KMS-11 (cell line): ENCODE results near the gene PEX26.

Experiments
- H2AFZ ChIP-seq: fragments of 200-600 bp; sonication (generic); 2 replicates; pipeline ENCODE4 v1.6.1; 2016; ENCODE audit warnings: antibody characterized with exemption, mixed run types, low read depth
- H3K27ac ChIP-seq: fragments of 200-600 bp; sonication (generic); 2 replicates; pipeline ENCODE4 v1.6.1; 2016; ENCODE audit warnings: mild to moderate bottlenecking, mixed run types
- H3K27me3 ChIP-seq: fragments of 200-600 bp; sonication (generic); 2 replicates; pipeline ENCODE4 v1.6.1; 2017; ENCODE audit warnings: mild to moderate bottlenecking, low read depth, mixed run types, moderate library complexity; ENCODE audit not compliant: insufficient read depth
- H3K36me3 ChIP-seq: fragments of 200-600 bp; sonication (generic); 2 replicates; pipeline ENCODE4 v1.6.1; 2017; ENCODE audit warnings: mild to moderate bottlenecking, mixed run types; ENCODE audit not compliant: insufficient read depth
- H3K4me1 ChIP-seq: fragments of 200-600 bp; sonication (generic); 2 replicates; pipeline ENCODE4 v1.6.1; 2016; ENCODE audit warnings: mild to moderate bottlenecking, low read depth, mixed run types; ENCODE audit not compliant: poor library complexity, severe bottlenecking
- H3K4me2 ChIP-seq: fragments of 200-600 bp; sonication (generic); 2 replicates; pipeline ENCODE4 v1.7.0; 2016; ENCODE audit warnings: mild to moderate bottlenecking, mixed run types
- H3K4me3 ChIP-seq: fragments of 200-600 bp; sonication (generic); IDR thresholded peaks from 2 replicates; pipeline ENCODE4 v1.6.1; 2017; ENCODE audit warnings: low read depth, low read length, mixed read lengths; ENCODE audit not compliant: insufficient read depth
- H3K79me2 ChIP-seq: fragments of 200-600 bp; sonication (generic); 2 replicates; pipeline ENCODE4 v1.6.1; 2016; ENCODE audit warnings: low read depth, mixed run types; ENCODE audit not compliant: insufficient read depth
- H3K9ac ChIP-seq: fragments of 200-600 bp; sonication (generic); 2 replicates; pipeline ENCODE4 v1.6.1; 2016; ENCODE audit warnings: mild to moderate bottlenecking, mixed run types
- H4K20me1 ChIP-seq: fragments of 200-600 bp; sonication (generic); 2 replicates; pipeline ENCODE4 v1.6.1; 2016; ENCODE audit warnings: mild to moderate bottlenecking, mixed run types; ENCODE audit not compliant: insufficient read depth
- CTCF ChIP-seq: fragments of 200-600 bp; sonication (generic); conservative IDR thresholded peaks from 2 replicates; pipeline ENCODE4 v1.6.1; 2017; ENCODE audit warnings: low read depth, mild to moderate bottlenecking, antibody characterized with exemption, low read length, moderate library complexity, mixed read lengths

Gene PEX26

GRCh38 chr22:18114976-18115652 lies 37.3 kb downstream of the PEX26 start:
- H3K4me2 ChIP-seq: no peak overlapping the region
- H2AFZ ChIP-seq: no peak overlapping the region
- no peak for TF ChIP-seq CTCF
- no peaks in the 10 kb centered on the region for H3K36me3 ChIP-seq
- no peaks in the 10 kb centered on the region for H4K20me1 ChIP-seq
- H3K9ac ChIP-seq: no peak overlapping the region
- H3K27ac ChIP-seq: no peak overlapping the region
- H3K79me2 ChIP-seq: no peaks in the 10 kb centered on the region
- no peak overlapping the region for H3K4me3 ChIP-seq
- no peaks in the 10 kb centered on the region for H3K27me3 ChIP-seq
- no peaks in the 10 kb centered on the region for H3K4me1 ChIP-seq

- no peaks in the 10 kb centered on the region for H3K27me3 ChIP-seq
- H3K4me2 ChIP-seq: no peak overlapping the region
- no peak for TF ChIP-seq CTCF
- no peaks in the 10 kb centered on the region for H4K20me1 ChIP-seq
- H3K4me3 ChIP-seq: no peak overlapping the region
- no peaks in the 10 kb centered on the region for H3K36me3 ChIP-seq
- no peaks in the 10 kb centered on the region for H3K4me1 ChIP-seq
- no peak overlapping the region for H3K27ac ChIP-seq
- no peak overlapping the region for H2AFZ ChIP-seq
- no peak overlapping the region for H3K9ac ChIP-seq
- no peaks in the 10 kb centered on the region for H3K79me2 ChIP-seq
These were observed 38.1 kb downstream of the PEX26 start for GRCh38 chr22:18115906-18116371.

GRCh38 chr22:18116634-18117033 lies 38.8 kb downstream of the PEX26 start:
- Histone ChIP-seq H2AFZ (no peak overlapping the region), H3K4me2 (no peak overlapping the region), H3K36me3 (no peaks in the 10 kb centered on the region), H4K20me1 (no peaks in the 10 kb centered on the region), H3K9ac (no peak overlapping the region), H3K79me2 (no peaks in the 10 kb centered on the region), H3K4me1 (no peaks in the 10 kb centered on the region), H3K4me3 (no peak overlapping the region), H3K27me3 (no peaks in the 10 kb centered on the region), H3K27ac (no peak overlapping the region)
- no peak for TF ChIP-seq CTCF

- no peaks in the 10 kb centered on the region for H4K20me1 ChIP-seq
These were observed 40.6 kb downstream of the PEX26 start for GRCh38 chr22:18118345-18118915.

More at GRCh38 chr22:18118345-18118915, 40.6 kb downstream of the PEX26 start:
- no peak overlapping the region for H2AFZ ChIP-seq
- no peak overlapping the region for H3K4me2 ChIP-seq
- H3K27me3 ChIP-seq: no peaks in the 10 kb centered on the region
- H3K79me2 ChIP-seq: no peaks in the 10 kb centered on the region
- H3K4me3 ChIP-seq: no peak overlapping the region
- no peaks in the 10 kb centered on the region for H3K4me1 ChIP-seq
- H3K36me3 ChIP-seq: no peaks in the 10 kb centered on the region
- H3K9ac ChIP-seq: no peak overlapping the region
- TF ChIP-seq CTCF: no peak
- no peak overlapping the region for H3K27ac ChIP-seq
